Fibroblast of lung (primary cell): ENCODE results near the gene ATP9B. TPM values are rescaled to one million over a fixed set of nuclear protein-coding genes. Genes with fewer than 3 reads are reported as not detected.

ENCODE experiments used
- DNase-seq, 2 donors: peaks; one replicate each; pipeline versions ENCODE4 v3.0.0 to v3.0.0-alpha.2; 2010; ENCODE audit warnings: low read depth in 2 of 2
- H2AFZ ChIP-seq: 2 replicates; pipeline ENCODE4 v1.5.1; 2012; ENCODE audit warnings: low read length, control low read depth, inconsistent platforms
- H3K27ac ChIP-seq: 2 replicates; pipeline ENCODE4 v1.5.1; 2011; ENCODE audit warnings: low read length, control low read depth; ENCODE audit not compliant: insufficient read depth
- H3K27me3 ChIP-seq: 2 replicates; pipeline ENCODE4 v1.5.1; 2011; ENCODE audit warnings: mild to moderate bottlenecking, low read length; ENCODE audit not compliant: control insufficient read depth, insufficient read depth
- H3K36me3 ChIP-seq: 2 replicates; pipeline ENCODE4 v1.5.1; 2011; ENCODE audit warnings: low read length; ENCODE audit not compliant: control insufficient read depth, insufficient read depth
- H3K4me1 ChIP-seq: 2 replicates; pipeline ENCODE4 v1.5.1; 2011; ENCODE audit warnings: low read length; ENCODE audit not compliant: control insufficient read depth, insufficient read depth; ENCODE audit errors: extremely low read depth
- H3K4me2 ChIP-seq: 2 replicates; pipeline ENCODE4 v1.5.1; 2011; ENCODE audit warnings: low read length, control low read depth; ENCODE audit not compliant: insufficient read depth; ENCODE audit errors: extremely low read depth
- H3K4me3 ChIP-seq, 4 experiments: fragments of 200-600 bp in 1 of 4; sonication (generic) in 1 of 4; replicated peaks in 1 of 4; 2 replicates each; pipeline ENCODE4 v1.5.1; 2011 to 2016; ENCODE audit warnings: low read length in 4 of 4, low read depth in 3 of 4, mild to moderate bottlenecking in 3 of 4, control low read depth in 2 of 4, inconsistent platforms in 1 of 4, mixed read lengths in 1 of 4; ENCODE audit not compliant: insufficient read depth in 1 of 4; ENCODE audit errors: control extremely low read depth in 1 of 4
- H3K79me2 ChIP-seq: 2 replicates; pipeline ENCODE4 v1.5.1; 2012; ENCODE audit warnings: mild to moderate bottlenecking, low read length, inconsistent platforms; ENCODE audit not compliant: control insufficient read depth, insufficient read depth
- H3K9ac ChIP-seq: 2 replicates; pipeline ENCODE4 v1.5.1; 2011; ENCODE audit warnings: mild to moderate bottlenecking, low read length, control low read depth; ENCODE audit not compliant: insufficient read depth
- H3K9me3 ChIP-seq: 2 replicates; pipeline ENCODE4 v1.5.1; 2012; ENCODE audit warnings: low read depth, low read length; ENCODE audit not compliant: control insufficient read depth, insufficient read depth
- H4K20me1 ChIP-seq: 2 replicates; pipeline ENCODE4 v1.5.1; 2011; ENCODE audit warnings: low read length; ENCODE audit not compliant: control insufficient read depth, insufficient read depth; ENCODE audit errors: extremely low read depth
- CTCF ChIP-seq, 2 donors: IDR thresholded peaks in 1 of 2; conservative IDR thresholded peaks in 1 of 2; 1 replicate in 1 of 2; 2 replicates in 1 of 2; pipeline ENCODE4 v1.5.1; 2011 to 2012; ENCODE audit warnings: low read length in 2 of 2, control low read depth in 1 of 2, inconsistent platforms in 1 of 2, low read depth in 1 of 2, mild to moderate bottlenecking in 1 of 2
- EZH2 ChIP-seq: IDR thresholded peaks from 2 replicates; pipeline ENCODE4 v1.5.1; 2012; ENCODE audit warnings: low read length, control low read depth, mild to moderate bottlenecking; ENCODE audit errors: missing control alignments
- polyA plus RNA-seq, 2 donors: library from polyadenylated mRNA; depleted of rRNA in 1 of 2; stranded (reverse) in 1 of 2; unstranded in 1 of 2; fragments of >200 nt; gene quantifications; 2 replicates each; pipeline ENCODE4 v1.2.1, GENCODE V29; 2011 to 2012; ENCODE audit warnings: missing spikeins in 1 of 2
- total RNA-seq: library from RNA; depleted of rRNA; stranded (reverse); fragments of >200 nt; gene quantifications from 2 replicates; pipeline ENCODE4 v1.2.1, GENCODE V29; 2014

ATP9B gene
- total and polyA plus RNA-seq, 2 donors (not counting 1 experiment from before 2014, with no cell fraction given): 11.2 to 27.7 TPM

GRCh38 chr18:79299711-79300110, 230.5 kb downstream of the ATP9B start:
- H3K4me1 ChIP-seq: no peaks in the 10 kb centered on the region
- H3K27me3 ChIP-seq: no peaks in the 10 kb centered on the region
- H3K9ac ChIP-seq: no peak overlapping the region
- H3K36me3 ChIP-seq: no peaks in the 10 kb centered on the region
- TF ChIP-seq EZH2 (no peak), CTCF (conservative IDR thresholded peaks at IDR 0.05 in 1 of 2, IDR thresholded peaks at IDR 0.05 in 1 of 2; ENCODE audit: low read depth in 1 of 2, low read length in 2 of 2) (no peak)
- no peak overlapping the region for H3K4me3 ChIP-seq
- no peaks in the 10 kb centered on the region for H4K20me1 ChIP-seq
- DNase-seq: no peak
- H3K27ac ChIP-seq: no peak overlapping the region
- H3K4me2 ChIP-seq: no peak overlapping the region
- H3K79me2 ChIP-seq: no peaks in the 10 kb centered on the region
- no peak overlapping the region for H2AFZ ChIP-seq
- no peaks in the 10 kb centered on the region for H3K9me3 ChIP-seq

GRCh38 chr18:79300413-79300812, 231.2 kb downstream of the ATP9B start:
- Histone ChIP-seq H3K9ac (no peak overlapping the region), H3K27me3 (no peaks in the 10 kb centered on the region), H3K36me3 (no peaks in the 10 kb centered on the region), H3K4me1 (no peaks in the 10 kb centered on the region), H3K9me3 (no peaks in the 10 kb centered on the region), H3K4me2 (no peak overlapping the region), H3K27ac (no peak overlapping the region), H2AFZ (no peak overlapping the region), H3K79me2 (no peaks in the 10 kb centered on the region), H3K4me3 (no peak overlapping the region), H4K20me1 (no peaks in the 10 kb centered on the region)
- no peak for DNase-seq
- TF ChIP-seq EZH2: no peak
- no peak for TF ChIP-seq CTCF (conservative IDR thresholded peaks at IDR 0.05 in 1 of 2, IDR thresholded peaks at IDR 0.05 in 1 of 2; ENCODE audit: low read depth in 1 of 2, low read length in 2 of 2)

GRCh38 chr18:79302120-79302519, 232.9 kb downstream of the ATP9B start:
- no peaks in the 10 kb centered on the region for H3K36me3 ChIP-seq
- no peak overlapping the region for H3K4me2 ChIP-seq
- H4K20me1 ChIP-seq: no peaks in the 10 kb centered on the region
- no peak for TF ChIP-seq CTCF (conservative IDR thresholded peaks at IDR 0.05 in 1 of 2, IDR thresholded peaks at IDR 0.05 in 1 of 2; ENCODE audit: low read depth in 1 of 2, low read length in 2 of 2)
- no peak for TF ChIP-seq EZH2
- no peak overlapping the region for H2AFZ ChIP-seq
- no peak overlapping the region for H3K9ac ChIP-seq
- no peaks in the 10 kb centered on the region for H3K79me2 ChIP-seq
- no peak overlapping the region for H3K4me3 ChIP-seq
- no peaks in the 10 kb centered on the region for H3K9me3 ChIP-seq
- no peak for DNase-seq
- no peaks in the 10 kb centered on the region for H3K27me3 ChIP-seq
- no peaks in the 10 kb centered on the region for H3K4me1 ChIP-seq
- H3K27ac ChIP-seq: no peak overlapping the region
